ENCODE measurements around the gene B2M.
"Not testable (repeated sequence)": the region's sequence is repeated elsewhere in the genome, so short reads cannot be mapped to it uniquely, and the experiment has no call there.

B2M gene

GRCh38 chr15:44726568-44727484 is 15.5 kb downstream of the B2M start:
- no peak for DNase-seq

- no peak for DNase-seq
Measured at GRCh38 chr15:44727485-44728231, 16.3 kb downstream of the B2M start.

DNA sequence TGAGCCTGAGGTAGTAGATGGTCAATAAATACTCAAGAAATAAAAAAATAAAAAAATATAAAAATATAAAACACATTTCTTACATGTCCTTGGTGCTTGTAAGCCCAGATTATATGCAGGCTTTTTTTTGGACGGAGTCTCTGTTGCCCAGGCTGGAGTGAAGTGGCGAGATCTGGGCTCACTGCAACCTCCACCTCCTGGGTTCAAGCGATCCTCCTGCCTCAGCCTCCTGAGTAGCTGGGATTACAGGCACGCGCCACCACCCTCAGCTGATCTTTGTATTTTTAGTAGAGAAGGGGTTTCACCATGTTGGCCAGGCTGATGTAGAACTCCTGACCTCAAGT is 16.9 kb downstream of the B2M start:
- DNase-seq, result not testable (repeated sequence)

DNA sequence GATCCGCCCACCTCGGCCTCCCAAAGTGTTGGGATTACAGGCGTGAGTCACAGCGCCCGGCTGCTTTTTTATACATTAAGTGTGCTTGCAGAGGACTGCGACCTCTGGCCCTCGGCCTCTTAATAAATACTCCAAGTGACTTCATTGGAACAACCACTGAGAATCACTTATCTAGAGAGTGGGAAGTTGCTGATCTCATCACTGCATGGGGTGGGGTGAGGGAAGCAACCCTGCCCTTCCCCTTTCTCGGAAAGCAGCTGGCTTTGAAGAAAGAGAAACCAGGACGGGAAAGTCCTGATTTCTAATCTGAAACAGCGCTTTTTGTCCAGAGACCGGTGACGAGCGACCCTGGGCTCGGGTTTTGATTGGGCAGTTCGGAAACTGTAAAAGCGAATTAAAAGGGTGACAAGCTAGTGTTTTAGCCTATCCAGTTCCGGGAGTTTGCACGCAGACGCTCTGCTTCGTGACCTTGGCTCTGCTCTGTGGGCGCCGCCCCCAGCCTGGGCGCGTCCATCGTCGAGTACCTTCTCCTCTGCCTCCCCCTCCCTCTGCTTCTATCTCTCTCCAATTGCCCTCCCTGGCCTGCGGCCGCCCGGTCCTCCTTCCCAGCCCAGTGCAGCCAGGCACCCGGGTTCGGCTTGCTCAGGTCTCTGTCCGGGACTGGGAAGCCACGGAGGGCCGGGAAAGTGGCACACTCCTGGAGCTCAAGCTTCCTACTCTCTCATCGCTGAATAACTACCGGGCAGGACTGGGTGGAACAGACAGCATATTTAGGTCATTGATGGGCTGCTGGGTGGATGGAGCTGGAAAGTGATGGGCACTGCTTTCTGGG is 17.5 kb downstream of the B2M start:
- DNase-seq, result peak; percentile 96

GRCh38 chr15:44729408-44730127 is 18.3 kb downstream of the B2M start:
- no peak for DNase-seq

DNA sequence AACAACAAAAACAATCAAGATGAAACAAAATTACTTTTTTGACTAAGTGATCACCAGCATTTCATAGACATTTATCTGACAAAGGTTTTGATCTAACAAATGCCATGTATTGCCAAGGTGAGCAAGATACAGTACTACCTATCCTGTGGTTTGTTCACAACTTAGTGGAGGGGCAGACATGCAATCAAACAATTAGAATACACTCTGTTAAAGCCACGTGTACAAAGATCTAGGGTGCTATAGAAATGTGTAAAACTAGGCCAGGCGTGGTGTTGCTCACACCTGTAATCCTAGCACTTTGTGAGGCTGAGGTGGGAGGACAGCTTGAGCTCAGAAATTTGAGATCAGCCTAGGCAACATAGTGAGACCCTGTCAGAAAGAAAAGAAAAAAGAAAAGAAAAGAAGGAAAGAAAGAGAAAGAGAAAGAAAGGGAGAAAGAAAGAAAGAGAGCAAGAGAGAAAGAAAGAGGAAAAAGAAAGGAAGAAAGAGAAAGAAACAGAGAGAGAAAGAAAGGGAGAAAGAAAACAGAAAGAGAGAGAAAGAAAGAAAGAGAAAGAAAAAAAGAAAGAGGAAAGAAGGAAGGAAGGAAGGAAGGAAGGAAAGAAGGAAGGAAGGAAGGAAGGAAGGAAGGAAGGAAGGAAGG is 23.6 kb downstream of the B2M start:
- DNase-seq, result no peak

GRCh38 chr15:44735482-44736180 is 24.3 kb downstream of the B2M start:
- no peak for DNase-seq

DNA sequence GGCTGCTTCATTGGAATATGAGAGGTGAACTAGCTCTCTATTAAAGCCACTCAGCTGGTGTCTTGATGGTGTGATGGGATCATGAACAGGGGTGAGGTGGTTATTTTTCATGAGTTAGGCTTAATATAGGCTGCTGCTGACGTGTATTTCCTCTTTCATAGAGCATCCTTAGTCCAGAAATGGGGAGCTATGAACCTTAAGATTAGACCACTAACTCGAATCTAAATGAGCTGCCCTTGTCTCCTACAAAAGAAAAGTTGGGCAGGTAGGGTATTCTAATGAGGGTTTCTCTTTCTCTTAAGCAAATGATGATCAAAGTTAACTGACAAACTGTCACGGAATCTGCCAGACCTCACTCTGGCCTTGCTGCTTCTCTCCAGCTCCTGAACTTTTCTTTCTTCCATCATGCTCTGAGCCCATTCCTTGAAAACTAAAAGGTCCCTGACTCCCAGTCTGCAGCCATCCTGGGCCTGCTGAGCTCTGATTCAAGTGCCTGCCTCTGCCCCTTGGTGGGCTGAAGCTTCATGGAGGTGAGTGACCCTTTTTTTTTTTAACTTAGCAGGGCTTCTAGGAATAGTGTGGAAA is 25.0 kb downstream of the B2M start, which contains the start of gene TRIM69:
Gene TRIM69, plus strand, starts transcription at position 348 of the 585 bp plus-strand sequence. Its CDS starts 177 bp downstream, at position 525.
- no peak for DNase-seq

DNA sequence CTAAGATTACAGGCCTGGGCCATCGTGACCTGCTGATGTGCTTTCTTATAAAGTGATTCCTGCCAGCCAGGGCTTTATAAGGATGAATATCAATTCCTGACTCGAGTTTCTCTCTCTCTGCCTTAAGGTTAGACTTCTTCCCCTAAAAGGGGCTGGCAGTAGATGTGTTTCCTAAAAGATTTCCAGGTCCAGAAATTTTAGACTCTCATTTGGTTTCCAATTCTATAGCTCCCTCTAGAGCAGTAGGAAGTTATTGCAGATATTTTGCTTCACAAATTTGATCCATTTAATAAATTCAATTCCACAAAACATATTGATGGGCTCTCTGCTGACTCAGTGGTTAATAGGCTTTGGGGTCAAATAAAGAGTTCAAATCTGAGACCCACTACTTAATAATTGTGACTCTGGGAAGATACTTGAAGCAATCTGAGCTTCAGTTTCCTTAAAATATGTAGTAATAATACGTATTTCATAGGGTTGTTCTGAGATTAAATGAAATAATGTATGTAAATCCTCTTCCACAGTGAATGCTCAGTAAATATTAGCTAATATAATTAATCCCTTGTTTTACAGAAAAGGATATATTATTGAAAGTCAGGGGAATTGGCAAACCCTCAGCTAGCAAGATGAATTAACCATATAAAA is 27.1 kb downstream of the B2M start:
- peak; percentile 32 for DNase-seq

- DNase-seq, result not testable (repeated sequence)
Measured at GRCh38 chr15:44739222-44739847, 28.0 kb downstream of the B2M start.

GRCh38 chr15:44743454-44743853 is 32.1 kb downstream of the B2M start:
- DNase-seq, result not testable (repeated sequence)

GRCh38 chr15:44753345-44753744 is 42.0 kb downstream of the B2M start:
- no peak for DNase-seq

DNA sequence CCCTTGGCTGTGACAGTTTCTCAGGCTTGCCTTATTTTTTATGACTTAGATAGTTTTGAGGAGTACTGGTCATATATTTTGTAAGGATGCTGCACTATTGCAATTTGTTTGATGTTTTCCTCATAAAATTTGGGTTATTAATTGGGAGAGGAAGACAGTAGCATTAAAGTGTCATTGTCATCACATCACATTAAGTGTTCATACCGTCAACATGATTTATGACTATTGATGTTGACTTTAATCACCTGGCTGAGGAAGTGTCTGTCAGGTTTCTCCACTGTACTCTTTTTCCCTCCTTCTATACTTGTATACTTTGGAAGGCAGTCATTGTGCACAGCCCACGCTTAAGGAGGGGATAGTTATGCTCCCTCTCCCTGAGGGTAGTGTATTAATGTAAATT is 51.9 kb downstream of the B2M start:
- DNase-seq, result no peak

DNA sequence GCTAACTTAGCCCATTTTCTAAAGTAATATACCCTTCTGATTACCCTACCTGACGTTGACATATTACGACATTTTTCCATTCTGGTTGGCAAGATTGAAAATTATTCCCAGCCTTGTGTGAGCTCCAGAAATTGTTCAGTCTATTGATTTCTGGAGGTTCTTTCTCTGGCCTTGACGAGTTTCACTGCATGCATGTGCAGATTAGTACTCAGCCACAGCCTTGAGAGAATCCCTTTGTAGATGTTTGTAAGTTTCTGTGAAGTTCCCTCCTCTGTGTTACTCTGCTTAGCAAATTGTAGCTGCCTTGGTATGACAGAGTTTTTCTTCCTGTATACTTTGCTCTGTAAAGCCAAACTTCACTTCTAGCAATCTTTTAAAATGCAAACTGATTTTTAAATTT is 52.5 kb downstream of the B2M start:
- no peak for DNase-seq

GRCh38 chr15:44765036-44765435 is 53.7 kb downstream of the B2M start:
- no peak for DNase-seq
